Neural progenitor cell (in vitro differentiated cells): ENCODE measurements around the gene GATAD1.
"Not testable (repeated sequence)": the region's sequence is repeated elsewhere in the genome, so short reads cannot be mapped to it uniquely, and the experiment has no call there.

Experiments used
- CTCF ChIP-seq: fragments of 200-600 bp; sonication (generic); IDR thresholded peaks from 2 replicates; pipeline ENCODE4 v1.5.1; 2017; ENCODE audit warnings: antibody characterized with exemption, mild to moderate bottlenecking
- EZH2 ChIP-seq: fragments of 200-600 bp; sonication (generic); IDR thresholded peaks from 2 replicates; pipeline ENCODE4 v1.6.1; 2017; ENCODE audit warnings: antibody characterized with exemption, mild to moderate bottlenecking, moderate library complexity
- EZH2phosphoT487 ChIP-seq: fragments of 200-600 bp; sonication (generic); IDR thresholded peaks from 2 replicates; pipeline ENCODE4 v1.6.1; 2017; ENCODE audit warnings: antibody characterized with exemption

DNA sequence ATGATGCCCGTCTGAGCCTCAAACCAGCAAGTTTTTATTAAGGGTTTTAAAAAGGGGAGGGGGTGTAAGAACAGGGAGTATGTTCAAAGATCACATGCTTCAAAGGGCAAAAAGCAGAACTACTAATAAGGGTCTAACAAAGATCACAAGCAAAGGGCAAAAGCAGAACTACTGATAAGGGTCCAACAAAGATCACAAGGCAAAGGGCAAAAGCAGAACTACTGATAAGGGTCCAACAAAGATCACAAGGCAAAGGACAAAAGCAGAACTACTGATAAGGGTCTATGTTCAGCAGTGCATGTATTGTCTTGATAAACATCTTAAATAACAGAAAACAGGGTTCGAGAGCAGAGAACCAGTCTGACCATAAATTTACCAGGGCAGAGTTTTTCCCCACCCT, 4.6 kb upstream of the GATAD1 start:
- not testable (repeated sequence) for TF ChIP-seq EZH2, CTCF, EZH2phosphoT487
